ENCODE data around the gene FASN. TPM values are rescaled to one million over a fixed set of nuclear protein-coding genes. Genes with fewer than 3 reads are reported as not detected.

FASN gene
- total and polyA plus RNA-seq, 2 of the 13 experiments (the other 11 are each of a cell fraction or from before 2014, with no cell fraction given), result 51.7 to 101 TPM

DNA sequence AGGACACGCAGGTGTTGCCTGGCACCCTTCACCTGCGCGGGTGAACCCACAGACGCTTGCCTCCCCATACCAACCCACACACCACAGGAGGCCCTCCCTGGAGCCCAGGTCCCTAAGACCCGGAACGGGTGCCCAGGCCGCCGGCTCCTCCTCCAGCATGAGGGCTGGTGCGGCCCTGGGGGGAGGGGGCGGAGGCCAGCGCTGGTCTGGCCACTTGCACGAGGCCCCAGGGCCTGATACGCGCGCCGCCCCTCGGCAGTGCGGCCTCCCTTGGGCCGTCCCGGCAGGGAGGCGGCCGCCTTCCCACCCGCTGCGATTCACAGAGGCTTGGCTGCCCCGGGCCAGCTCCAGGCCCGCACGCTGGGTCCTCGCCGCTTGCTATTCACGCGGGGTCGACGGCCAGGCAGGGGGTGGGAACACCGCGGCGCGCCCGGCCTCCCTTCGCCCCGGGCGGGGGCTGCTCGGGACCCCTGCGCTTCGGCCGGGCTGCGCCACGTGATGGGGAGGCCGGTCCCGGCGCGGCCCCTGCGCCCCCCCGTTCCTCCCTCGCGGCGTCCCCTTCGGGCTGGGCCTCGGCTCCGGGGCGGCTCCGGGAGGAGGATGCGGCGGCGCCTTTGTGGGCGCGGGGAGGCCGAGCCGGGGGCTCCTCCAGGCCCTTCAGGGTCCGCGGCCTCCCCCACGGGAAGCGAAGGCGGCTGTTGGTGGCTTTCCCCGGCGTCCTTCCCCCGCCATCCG, 685 bp downstream of the FASN start (continued):
- TF ChIP-seq ZHX2 (IDR thresholded peaks at IDR 0.05; ENCODE audit: low read depth), result no peak
- TF ChIP-seq ZHX2 (CRISPR knock-in tag; IDR thresholded peaks at IDR 0.05; ENCODE audit: borderline replicate concordance), result no peak; the same call in 1 of the 2 replicates
- no peak for TF ChIP-seq TBX3 (IDR thresholded peaks at IDR 0.05; ENCODE audit: borderline replicate concordance)
- TF ChIP-seq, protein P1, sequence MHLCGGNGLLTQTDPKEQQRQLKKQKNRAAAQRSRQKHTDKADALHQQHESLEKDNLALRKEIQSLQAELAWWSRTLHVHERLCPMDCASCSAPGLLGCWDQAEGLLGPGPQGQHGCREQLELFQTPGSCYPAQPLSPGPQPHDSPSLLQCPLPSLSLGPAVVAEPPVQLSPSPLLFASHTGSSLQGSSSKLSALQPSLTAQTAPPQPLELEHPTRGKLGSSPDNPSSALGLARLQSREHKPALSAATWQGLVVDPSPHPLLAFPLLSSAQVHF (CRISPR knock-in tag; IDR thresholded peaks at IDR 0.05), result no peak
- no peak for TF ChIP-seq FOXM1 (CRISPR knock-in tag; IDR thresholded peaks at IDR 0.05)
- TF ChIP-seq ZNF549 (CRISPR knock-in tag; IDR thresholded peaks at IDR 0.05), result no peak
- peak; percentile 46 for TF ChIP-seq RAD21 (CRISPR knock-in tag; IDR thresholded peaks at IDR 0.05)
- 0 out of 2 replicates have a peak, but pooled peaks have one; percentile 42 for TF ChIP-seq ZNF121 (CRISPR knock-in tag; IDR thresholded peaks at IDR 0.05)
- TF ChIP-seq ZNF160 (CRISPR knock-in tag; IDR thresholded peaks at IDR 0.05), result 0 out of 2 replicates have a peak, but pooled peaks have one; percentile 5
- no peak for TF ChIP-seq FOSL2 (CRISPR knock-in tag; IDR thresholded peaks at IDR 0.05)
- peak; percentile 62 for TF ChIP-seq DBP (CRISPR knock-in tag; IDR thresholded peaks at IDR 0.05; ENCODE audit: not compliant biosample characterization)
- TF ChIP-seq ZNF530 (CRISPR knock-in tag; IDR thresholded peaks at IDR 0.05; ENCODE audit: low read depth), result no peak
- TF ChIP-seq SOX6 (IDR thresholded peaks at IDR 0.05), result no peak
- no peak for TF ChIP-seq SOX6 (CRISPR knock-in tag; IDR thresholded peaks at IDR 0.05)
- no peak for TF ChIP-seq ZNF589 (CRISPR knock-in tag; conservative IDR thresholded peaks at IDR 0.05)
- TF ChIP-seq, protein P2, sequence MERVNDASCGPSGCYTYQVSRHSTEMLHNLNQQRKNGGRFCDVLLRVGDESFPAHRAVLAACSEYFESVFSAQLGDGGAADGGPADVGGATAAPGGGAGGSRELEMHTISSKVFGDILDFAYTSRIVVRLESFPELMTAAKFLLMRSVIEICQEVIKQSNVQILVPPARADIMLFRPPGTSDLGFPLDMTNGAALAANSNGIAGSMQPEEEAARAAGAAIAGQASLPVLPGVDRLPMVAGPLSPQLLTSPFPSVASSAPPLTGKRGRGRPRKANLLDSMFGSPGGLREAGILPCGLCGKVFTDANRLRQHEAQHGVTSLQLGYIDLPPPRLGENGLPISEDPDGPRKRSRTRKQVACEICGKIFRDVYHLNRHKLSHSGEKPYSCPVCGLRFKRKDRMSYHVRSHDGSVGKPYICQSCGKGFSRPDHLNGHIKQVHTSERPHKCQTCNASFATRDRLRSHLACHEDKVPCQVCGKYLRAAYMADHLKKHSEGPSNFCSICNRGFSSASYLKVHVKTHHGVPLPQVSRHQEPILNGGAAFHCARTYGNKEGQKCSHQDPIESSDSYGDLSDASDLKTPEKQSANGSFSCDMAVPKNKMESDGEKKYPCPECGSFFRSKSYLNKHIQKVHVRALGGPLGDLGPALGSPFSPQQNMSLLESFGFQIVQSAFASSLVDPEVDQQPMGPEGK (CRISPR knock-in tag; IDR thresholded peaks at IDR 0.05), result peak; percentile 58; the same call in 1 of the 2 replicates
- 0 out of 2 replicates have a peak, but pooled peaks have one; percentile 77 for TF ChIP-seq ZNF556 (CRISPR knock-in tag; IDR thresholded peaks at IDR 0.05; ENCODE audit: borderline replicate concordance)
- no peak for TF ChIP-seq POLR2AphosphoS5 (IDR thresholded peaks at IDR 0.05; ENCODE audit: low read depth, low read length)
- TF ChIP-seq, protein P3, sequence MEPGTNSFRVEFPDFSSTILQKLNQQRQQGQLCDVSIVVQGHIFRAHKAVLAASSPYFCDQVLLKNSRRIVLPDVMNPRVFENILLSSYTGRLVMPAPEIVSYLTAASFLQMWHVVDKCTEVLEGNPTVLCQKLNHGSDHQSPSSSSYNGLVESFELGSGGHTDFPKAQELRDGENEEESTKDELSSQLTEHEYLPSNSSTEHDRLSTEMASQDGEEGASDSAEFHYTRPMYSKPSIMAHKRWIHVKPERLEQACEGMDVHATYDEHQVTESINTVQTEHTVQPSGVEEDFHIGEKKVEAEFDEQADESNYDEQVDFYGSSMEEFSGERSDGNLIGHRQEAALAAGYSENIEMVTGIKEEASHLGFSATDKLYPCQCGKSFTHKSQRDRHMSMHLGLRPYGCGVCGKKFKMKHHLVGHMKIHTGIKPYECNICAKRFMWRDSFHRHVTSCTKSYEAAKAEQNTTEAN (CRISPR knock-in tag; conservative IDR thresholded peaks at IDR 0.05), result no peak; the same call in 1 of the 2 replicates

All from HepG2 (cell line).